ENCODE results near the gene WSB1.

GRCh38 chr17:27306276-27306835, 12.4 kb downstream of the WSB1 start:
- no peak for TF ChIP-seq CTCF (IDR thresholded peaks at IDR 0.05)
- TF ChIP-seq POLR2A (IDR thresholded peaks at IDR 0.05), result no peak

Measured in lower leg skin (tissue), 3 donors.